Urinary bladder (tissue), 4 donors: ENCODE measurements around the gene PTPRN2. TPM values are rescaled to one million over a fixed set of nuclear protein-coding genes. Genes with fewer than 3 reads are reported as not detected.

Experiments
- DNase-seq: peaks from one replicate; pipeline ENCODE4 v3.0.0-alpha.2; 2015; ENCODE audit errors: extremely low spot score
- H3K27ac ChIP-seq: one replicate; pipeline ENCODE4 v1.5.1; 2013; ENCODE audit warnings: low read depth, mild to moderate bottlenecking, moderate library complexity
- H3K36me3 ChIP-seq: one replicate; pipeline ENCODE4 v1.6.1; 2013; ENCODE audit warnings: mild to moderate bottlenecking, moderate library complexity; ENCODE audit not compliant: insufficient read depth
- H3K4me1 ChIP-seq: one replicate; pipeline ENCODE4 v1.6.1; 2013; ENCODE audit warnings: mild to moderate bottlenecking, moderate library complexity; ENCODE audit not compliant: insufficient read depth
- H3K4me3 ChIP-seq: one replicate; pipeline ENCODE4 v1.5.1; 2013; ENCODE audit warnings: low read depth, low read length
- WGBS: extraction: QIAGEN DNeasy Blood & Tissue Kit; methylation state at CpG from one replicate; pipeline ENCODE4 v1.1.7; 2013; 5-methylcytosine and 5-hydroxymethylcytosine counted together
- polyA plus RNA-seq: library from polyadenylated mRNA; stranded (reverse); fragments of 200-250 nt; gene quantifications from one replicate; pipeline ENCODE4 v1.2.3, GENCODE V29; 2013
- total RNA-seq: library from RNA; depleted of rRNA; stranded (reverse); fragments of >200 nt; gene quantifications from one replicate; pipeline ENCODE4 v1.2.3, GENCODE V29; 2014
- donor health status: healthy with polysubstance abuse.
- donor health status: healthy.

PTPRN2 gene
- total and polyA plus RNA-seq, 2 donors: 2.8 to 4.4 TPM

DNA sequence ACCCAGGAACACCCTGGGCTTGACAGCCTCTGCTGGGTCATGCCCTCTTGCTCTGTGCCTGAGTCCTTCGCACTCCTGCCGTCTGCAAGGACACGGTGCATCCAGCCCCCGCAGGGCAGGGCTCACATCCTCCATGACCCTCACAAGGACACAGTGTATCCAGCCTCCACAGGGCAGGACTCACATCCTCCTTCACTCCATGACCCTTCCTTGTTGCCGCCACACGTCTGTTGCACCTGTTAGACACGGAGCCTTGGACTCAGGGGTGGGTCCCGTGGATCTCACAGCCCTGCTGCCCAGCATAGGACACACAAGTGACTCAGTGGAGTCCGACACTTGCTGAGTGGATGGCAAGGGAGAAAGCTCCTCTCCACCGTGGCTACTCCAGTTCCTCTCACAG is 750.1 kb downstream of the PTPRN2 start:
- H3K4me3 ChIP-seq: no peak overlapping the region
- DNase-seq: no peak
- 88% methylated on average over 10 of the region's 10 CpGs for WGBS
- no peaks in the 10 kb centered on the region for H3K36me3 ChIP-seq
- H3K27ac ChIP-seq: no peak overlapping the region
- H3K4me1 ChIP-seq: no peaks in the 10 kb centered on the region

DNA sequence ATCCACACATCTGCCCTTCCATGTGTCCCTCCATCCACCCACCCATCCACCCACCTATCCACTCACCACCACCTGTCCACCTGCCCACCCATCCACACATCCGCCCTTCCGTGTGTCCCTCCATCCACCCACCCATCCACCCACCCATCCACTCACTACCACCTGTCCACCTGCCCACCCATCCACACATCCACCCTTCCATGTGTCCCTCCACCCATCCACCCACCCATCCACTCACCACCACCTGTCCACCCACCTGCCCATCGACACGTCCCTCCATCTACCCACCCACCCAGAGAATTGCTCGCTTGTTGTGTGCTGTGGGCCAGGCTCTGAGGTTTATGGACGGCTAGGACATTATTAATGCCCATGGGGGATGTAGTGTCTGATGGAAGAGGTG is 750.6 kb downstream of the PTPRN2 start:
- WGBS: 86% methylated on average over 6 of the region's 6 CpGs
- Histone ChIP-seq H3K4me1 (no peaks in the 10 kb centered on the region), H3K4me3 (no peak overlapping the region), H3K36me3 (no peaks in the 10 kb centered on the region), H3K27ac (no peak overlapping the region)
- DNase-seq: no peak

DNA sequence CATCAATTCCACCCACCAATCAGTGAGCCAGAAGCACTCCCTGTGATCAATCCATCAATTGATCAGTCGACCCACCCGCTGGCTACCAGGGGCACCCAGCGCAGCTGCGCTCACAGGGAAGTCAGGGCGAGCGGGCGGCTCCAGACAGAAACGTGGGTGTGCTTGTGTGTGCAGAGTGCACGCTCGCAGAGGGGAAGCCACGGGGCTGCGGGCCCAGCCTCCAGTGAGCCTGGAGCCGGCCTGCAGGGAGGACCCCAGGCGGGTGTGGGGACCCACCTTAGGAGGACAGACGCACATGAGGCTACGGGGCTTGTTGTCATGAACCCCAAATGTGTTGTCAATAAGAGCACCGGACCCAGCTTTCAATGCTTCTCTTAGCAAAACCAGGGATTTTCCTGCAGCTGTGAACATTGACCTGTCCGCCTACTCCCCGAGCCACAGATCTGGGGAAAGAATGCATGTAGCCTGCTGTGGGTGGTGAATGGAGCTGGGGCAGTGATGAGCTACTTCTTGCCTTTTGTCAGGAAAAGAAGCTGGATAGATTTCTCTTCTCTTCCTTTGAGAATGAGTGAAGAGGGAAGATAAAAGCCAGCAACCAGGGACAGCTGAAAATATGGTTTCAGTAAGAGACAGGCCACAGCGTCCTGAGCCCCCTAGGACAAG is 753.0 kb downstream of the PTPRN2 start:
- Histone ChIP-seq H3K36me3 (no peaks in the 10 kb centered on the region), H3K27ac (no peak overlapping the region), H3K4me1 (no peaks in the 10 kb centered on the region), H3K4me3 (no peak overlapping the region)
- WGBS: 81% methylated on average over 20 of the region's 20 CpGs
- no peak for DNase-seq

DNA sequence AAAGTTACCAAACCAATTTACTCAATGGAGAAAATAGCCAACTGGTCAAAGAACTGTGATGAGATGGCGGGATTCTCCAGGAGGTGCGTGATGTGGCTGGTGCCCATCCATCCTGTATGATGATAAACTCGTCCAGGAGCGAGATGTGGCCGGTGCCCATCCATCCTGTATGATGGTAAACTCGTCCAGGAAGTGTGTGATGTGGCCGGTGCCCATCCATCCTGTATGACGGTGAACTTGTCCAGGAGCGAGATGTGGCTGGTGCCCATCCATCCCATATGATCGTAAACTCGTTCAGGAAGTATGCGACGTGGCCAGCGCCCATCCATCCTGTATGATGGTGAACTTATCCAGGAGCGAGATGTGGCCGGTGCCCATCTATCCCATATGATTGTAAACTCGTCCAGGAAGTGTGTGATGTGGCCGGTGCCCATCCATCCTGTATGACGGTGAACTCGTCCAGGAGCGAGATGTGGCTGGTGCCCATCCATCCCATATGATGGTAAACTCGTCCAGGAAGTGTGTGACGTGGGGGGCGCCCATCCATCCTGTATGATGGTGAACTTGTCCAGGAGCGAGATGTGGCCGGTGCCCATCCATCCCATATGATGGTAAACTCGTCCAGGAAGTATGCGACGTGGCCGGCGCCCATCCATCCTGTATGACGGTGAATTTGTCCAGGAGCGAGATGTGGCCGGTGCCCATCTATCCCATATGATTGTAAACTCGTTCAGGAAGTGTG is 754.6 kb downstream of the PTPRN2 start:
- H3K36me3 ChIP-seq: no peaks in the 10 kb centered on the region
- 91% methylated on average over 35 of the region's 35 CpGs for WGBS
- DNase-seq: no peak
- no peaks in the 10 kb centered on the region for H3K4me1 ChIP-seq
- no peak overlapping the region for H3K4me3 ChIP-seq
- no peak overlapping the region for H3K27ac ChIP-seq

DNA sequence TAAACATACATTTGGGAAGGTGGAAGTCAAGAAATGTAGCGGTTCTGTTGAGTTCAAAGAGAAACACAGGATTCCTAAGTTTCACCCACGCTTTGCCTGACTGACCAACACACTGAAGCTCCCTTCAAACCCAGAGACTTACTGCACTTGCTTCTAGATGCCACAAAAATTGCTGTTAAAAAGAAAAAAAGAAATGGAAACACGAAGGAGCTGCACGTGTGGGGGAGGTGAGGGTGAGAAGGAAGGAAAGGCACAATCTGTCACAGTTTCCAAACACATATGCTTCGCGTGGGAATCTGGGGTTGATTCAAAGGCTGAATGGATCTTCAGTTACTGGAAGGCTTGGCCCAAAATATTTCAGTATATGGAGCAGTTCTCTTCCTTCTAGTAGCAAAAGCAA is 755.2 kb downstream of the PTPRN2 start:
- Histone ChIP-seq H3K4me1 (no peaks in the 10 kb centered on the region), H3K36me3 (no peaks in the 10 kb centered on the region), H3K27ac (no peak overlapping the region), H3K4me3 (no peak overlapping the region)
- 60% methylated on average over 6 of the region's 6 CpGs for WGBS
- DNase-seq: no peak

DNA sequence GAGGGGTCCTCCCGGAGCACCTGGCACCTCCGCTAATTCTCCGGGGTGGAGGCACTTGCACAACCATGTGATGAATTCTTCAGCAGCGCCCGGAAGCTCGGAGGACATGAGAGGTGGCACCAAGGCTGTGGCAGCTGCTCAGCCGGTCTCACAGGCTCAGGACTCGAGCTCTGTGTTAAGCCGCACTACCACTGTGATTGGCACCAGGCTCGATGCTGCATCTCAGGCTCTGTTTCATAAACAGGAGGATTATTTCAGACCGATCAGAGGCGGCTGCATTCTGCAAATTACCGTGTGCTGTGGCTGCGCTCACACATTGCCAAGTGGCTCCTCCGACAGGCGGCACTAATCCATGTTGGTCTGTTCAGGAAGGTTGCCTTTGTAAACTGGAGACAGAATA is 755.6 kb downstream of the PTPRN2 start:
- WGBS: 76% methylated on average over 16 of the region's 16 CpGs
- H3K27ac ChIP-seq: no peak overlapping the region
- no peak for DNase-seq

DNA sequence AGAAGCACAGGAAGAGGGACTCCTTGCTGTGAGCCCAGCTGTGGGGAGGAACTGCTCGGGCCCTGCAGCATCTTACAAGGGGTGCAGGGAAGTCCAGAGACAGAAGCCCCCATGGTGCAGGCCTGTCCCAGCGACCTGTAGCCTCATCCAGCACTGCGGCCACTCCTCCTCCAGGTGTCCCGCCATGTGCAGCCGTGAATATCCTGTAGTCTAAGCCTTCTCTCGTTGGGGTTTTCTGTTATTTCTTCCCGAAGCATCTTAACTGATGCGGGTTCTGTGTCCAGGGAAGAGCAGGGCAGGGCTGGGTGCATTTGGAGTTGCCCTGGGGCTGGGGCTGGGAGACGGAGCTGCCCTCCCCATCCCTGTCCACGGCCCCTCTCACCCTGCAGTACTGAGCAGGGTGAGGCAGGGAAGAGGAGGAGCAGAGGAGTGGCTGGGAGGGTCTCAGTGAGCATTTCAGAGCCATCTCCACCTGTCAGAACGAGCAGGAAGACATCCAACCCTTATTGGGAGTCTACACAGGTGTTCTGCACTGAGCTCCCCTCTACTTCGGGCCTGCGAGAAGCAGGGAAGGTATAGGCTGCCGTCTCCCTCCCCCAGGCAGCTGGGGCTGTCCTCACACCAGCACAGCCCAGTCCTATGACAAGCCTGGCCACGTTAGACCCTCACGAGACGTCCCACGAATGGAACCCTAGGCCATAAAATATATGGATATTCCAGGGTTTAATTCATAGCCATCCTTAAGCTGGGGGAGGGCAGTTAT is 756.3 kb downstream of the PTPRN2 start:
- Histone ChIP-seq H3K4me1 (no peaks in the 10 kb centered on the region), H3K27ac (no peak overlapping the region), H3K36me3 (no peaks in the 10 kb centered on the region), H3K4me3 (no peak overlapping the region)
- 76% methylated on average over 18 of the region's 18 CpGs for WGBS
- no peak for DNase-seq

More for the DNA sequence above, 755.6 kb downstream of the PTPRN2 start:
- H3K4me3 ChIP-seq: no peak overlapping the region
- no peaks in the 10 kb centered on the region for H3K4me1 ChIP-seq
- no peaks in the 10 kb centered on the region for H3K36me3 ChIP-seq

DNA sequence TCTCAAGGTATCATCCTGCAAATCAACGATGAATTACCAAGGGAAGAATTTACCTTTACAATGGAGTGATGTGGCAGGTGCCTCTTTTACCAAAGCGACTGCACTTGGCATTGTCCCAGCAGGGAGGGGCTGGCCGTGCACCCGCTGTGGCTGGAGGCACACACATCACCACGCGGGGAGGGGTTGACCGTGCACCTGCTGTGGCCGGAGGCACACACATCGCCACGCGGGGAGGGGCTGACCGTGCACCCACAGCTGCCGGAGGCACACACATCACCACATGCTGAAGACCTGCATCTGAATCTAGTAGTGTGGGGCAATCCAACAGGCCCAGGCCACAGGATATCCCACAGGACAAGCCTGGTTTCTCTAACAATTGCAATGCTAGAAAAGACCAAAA is 757.3 kb downstream of the PTPRN2 start:
- Histone ChIP-seq H3K4me3 (no peak overlapping the region), H3K36me3 (no peaks in the 10 kb centered on the region), H3K4me1 (no peaks in the 10 kb centered on the region), H3K27ac (no peak overlapping the region)
- WGBS: 80% methylated on average over 13 of the region's 13 CpGs
- no peak for DNase-seq

DNA sequence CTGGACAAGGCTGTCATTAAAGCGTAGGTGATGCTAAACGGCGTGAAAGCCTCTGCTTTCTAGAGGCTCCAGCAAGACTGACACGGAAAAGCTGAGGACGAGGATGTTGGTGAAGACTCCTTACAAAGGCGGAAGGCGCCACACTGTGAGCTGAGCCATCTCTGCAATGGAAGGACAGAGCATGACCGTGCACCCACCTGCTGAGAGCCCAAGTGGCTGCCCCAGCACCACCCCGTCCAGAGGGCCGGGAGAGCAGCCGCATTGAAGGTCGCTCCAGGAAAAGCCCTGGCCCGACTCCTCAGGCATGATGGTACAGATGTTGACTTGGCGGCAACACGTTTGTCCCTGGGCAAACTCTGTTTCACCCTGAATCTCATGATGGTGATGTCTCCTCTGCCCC is 758.1 kb downstream of the PTPRN2 start:
- 86% methylated on average over 15 of the region's 15 CpGs for WGBS
- Histone ChIP-seq H3K4me1 (no peaks in the 10 kb centered on the region), H3K27ac (no peak overlapping the region), H3K36me3 (no peaks in the 10 kb centered on the region), H3K4me3 (no peak overlapping the region)
- no peak for DNase-seq

DNA sequence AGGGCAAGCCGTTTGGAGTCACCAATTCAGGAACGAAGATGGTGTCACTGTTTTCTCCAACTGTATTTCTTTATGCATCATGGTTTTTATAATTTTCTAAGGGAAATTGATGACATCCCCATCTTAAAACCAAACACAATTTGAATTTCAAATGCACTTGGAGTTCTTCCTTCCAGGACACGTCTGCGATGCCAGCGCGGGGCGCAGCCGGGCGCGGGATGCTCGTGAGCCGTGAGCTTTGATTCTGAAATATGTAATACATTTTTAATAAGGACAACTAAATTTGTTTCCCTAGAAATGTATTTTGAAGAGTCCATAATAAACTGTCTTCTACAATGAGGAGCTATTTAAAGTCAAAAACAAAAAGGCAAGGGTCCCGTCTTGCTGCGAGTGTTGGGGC is 758.7 kb downstream of the PTPRN2 start:
- no peak overlapping the region for H3K4me3 ChIP-seq
- 90% methylated on average over 14 of the region's 14 CpGs for WGBS
- H3K27ac ChIP-seq: no peak overlapping the region
- no peaks in the 10 kb centered on the region for H3K4me1 ChIP-seq
- H3K36me3 ChIP-seq: no peaks in the 10 kb centered on the region
- DNase-seq: no peak

DNA sequence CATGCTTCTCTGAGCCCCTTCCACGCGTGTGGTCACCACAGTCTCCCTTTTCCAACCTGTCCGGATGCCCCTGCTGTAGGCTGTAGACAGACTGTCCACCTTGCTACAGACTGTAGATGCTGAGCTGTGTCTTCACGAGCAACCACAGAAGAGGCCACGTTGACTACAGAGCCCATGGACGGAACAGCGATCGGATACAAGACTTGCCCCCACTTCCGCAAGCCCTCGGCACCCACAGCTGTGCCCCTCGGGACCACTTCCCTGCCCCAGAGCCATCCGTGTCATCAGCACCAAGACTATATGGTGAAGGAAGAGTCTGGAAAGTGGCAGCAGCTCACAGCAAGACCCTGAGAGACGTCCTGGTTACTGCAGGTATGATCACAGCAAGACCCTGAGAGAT is 759.4 kb downstream of the PTPRN2 start:
- H3K4me1 ChIP-seq: no peaks in the 10 kb centered on the region
- H3K4me3 ChIP-seq: no peak overlapping the region
- no peak overlapping the region for H3K27ac ChIP-seq
- H3K36me3 ChIP-seq: no peaks in the 10 kb centered on the region
- DNase-seq: no peak
- 91% methylated on average over 13 of the region's 13 CpGs for WGBS

DNA sequence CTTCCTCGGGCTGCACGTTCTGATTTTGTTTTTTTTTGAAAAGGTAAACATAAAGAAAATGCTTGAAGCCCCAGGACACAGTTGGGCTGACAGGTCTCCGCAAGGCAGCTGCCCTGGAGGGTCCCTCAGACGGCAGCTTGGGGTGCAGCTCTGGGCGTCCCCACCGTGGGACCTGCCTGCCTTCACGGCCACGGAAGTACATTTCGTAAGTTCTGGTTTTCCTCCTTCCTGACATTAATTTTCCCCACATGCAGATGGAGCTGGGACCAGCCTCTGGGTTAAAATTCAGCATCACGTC is 759.8 kb downstream of the PTPRN2 start:
- Histone ChIP-seq H3K4me3 (no peak overlapping the region), H3K27ac (no peak overlapping the region), H3K4me1 (no peaks in the 10 kb centered on the region), H3K36me3 (no peaks in the 10 kb centered on the region)
- DNase-seq: no peak
- 84% methylated on average over 10 of the region's 10 CpGs for WGBS

DNA sequence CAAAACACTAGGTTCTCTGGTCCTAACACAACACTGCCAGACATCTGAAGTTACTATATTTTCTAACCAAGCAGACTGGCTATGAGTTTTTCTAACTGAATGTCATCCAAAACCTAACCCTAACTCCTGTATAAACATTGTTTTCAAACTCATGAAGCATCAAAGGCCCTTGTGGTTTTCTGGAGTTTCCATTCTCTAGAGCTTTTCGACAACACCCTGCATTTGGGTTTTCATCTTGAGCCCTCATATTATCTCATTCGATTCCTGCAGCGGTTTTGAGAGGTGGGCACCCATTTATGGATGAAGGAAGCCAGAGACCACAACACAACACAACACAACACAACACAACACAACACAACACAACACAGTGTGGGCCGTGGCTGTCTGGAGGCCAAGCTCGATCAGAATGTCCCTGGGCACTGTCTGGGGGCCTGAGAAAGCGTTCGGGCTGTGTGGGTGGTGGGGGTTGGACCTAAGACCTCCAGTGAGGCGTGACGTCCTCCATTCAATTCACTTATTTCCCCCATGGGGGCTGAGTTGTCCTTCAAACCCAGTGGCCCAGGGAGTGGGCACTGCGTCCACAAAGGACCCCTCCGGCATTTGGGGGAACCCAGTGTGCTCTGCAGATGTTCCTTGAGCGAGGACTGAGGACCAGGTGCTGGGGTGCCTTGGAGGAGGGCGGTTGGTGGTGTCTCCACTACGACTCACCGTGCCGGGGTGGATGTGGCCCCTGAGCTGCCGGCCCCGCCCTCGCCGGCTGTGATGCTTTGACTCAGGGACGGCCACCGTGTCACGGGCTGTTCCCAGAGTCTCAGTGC is 760.4 kb downstream of the PTPRN2 start:
- Histone ChIP-seq H3K36me3 (no peaks in the 10 kb centered on the region), H3K4me3 (no peak overlapping the region), H3K27ac (no peak overlapping the region), H3K4me1 (no peaks in the 10 kb centered on the region)
- no peak for DNase-seq
- 86% methylated on average over 23 of the region's 23 CpGs for WGBS
